Fibroblast of villous mesenchyme (primary cell): Measurements from ENCODE around the gene SESN1. TPM values are rescaled to one million over a fixed set of nuclear protein-coding genes. Genes with fewer than 3 reads are reported as not detected.
A peak's percentile ranks its signal among the peaks of the same experiment; 100 is the strongest.

ENCODE experiments used
- DNase-seq: peaks from one replicate; pipeline ENCODE4 v3.0.0-alpha.2; 2010; ENCODE audit warnings: low read depth
- H3K4me3 ChIP-seq: 2 replicates; pipeline ENCODE4 v1.5.1; 2011; ENCODE audit warnings: low read depth, mild to moderate bottlenecking, low read length
- CTCF ChIP-seq: IDR thresholded peaks from 2 replicates; pipeline ENCODE4 v1.5.1; 2012; ENCODE audit warnings: low read depth, mild to moderate bottlenecking, low read length; ENCODE audit not compliant: insufficient read depth
- total RNA-seq: library from RNA; depleted of rRNA; stranded (reverse); fragments of >200 nt; gene quantifications from 2 replicates; pipeline ENCODE4 v1.2.3, GENCODE V29; 2012

Gene SESN1
- total RNA-seq, 1 donor, result 29.4 TPM

GRCh38 chr6:109104512-109104911 is 9.9 kb upstream of the SESN1 start:
- DNase-seq, result no peak
- H3K4me3 ChIP-seq, result no peak overlapping the region
- no peak for TF ChIP-seq CTCF

GRCh38 chr6:109103942-109104341 is 9.3 kb upstream of the SESN1 start:
- TF ChIP-seq CTCF, result no peak
- no peak for DNase-seq
- no peak overlapping the region for H3K4me3 ChIP-seq

GRCh38 chr6:109102762-109103161 is 8.1 kb upstream of the SESN1 start:
- no peak for DNase-seq
- H3K4me3 ChIP-seq, result no peak overlapping the region
- TF ChIP-seq CTCF, result no peak

GRCh38 chr6:109097661-109098060 is 3.0 kb upstream of the SESN1 start:
- TF ChIP-seq CTCF, result no peak
- no peak for DNase-seq
- no peak overlapping the region for H3K4me3 ChIP-seq

- DNase-seq, result no peak
- no peak for TF ChIP-seq CTCF
- peak overlapping the region; percentile 91 for H3K4me3 ChIP-seq
Observed at GRCh38 chr6:109096208-109096607, 1.6 kb upstream of the SESN1 start.

- peak overlapping the region; percentile 91 for H3K4me3 ChIP-seq
- no peak for TF ChIP-seq CTCF
- no peak for DNase-seq
Observed at GRCh38 chr6:109095835-109096084, 1.1 kb upstream of the SESN1 start.

GRCh38 chr6:109095036-109095834 is 589 bp upstream of the SESN1 start, which contains the start of gene CEP57L1:
Gene CEP57L1, plus strand, starts transcription at chr6:109095507. Its CDS starts 49,715 bp downstream, at chr6:109145222.
- TF ChIP-seq CTCF, result no peak
- H3K4me3 ChIP-seq, result peak within 1 kb of the TSS; percentile 91
- DNase-seq, result peak; percentile 99
